HCT116 (cell line): ENCODE data around the gene TMOD1. TPM values are rescaled to one million over a fixed set of nuclear protein-coding genes. Genes with fewer than 3 reads are reported as not detected.
"Not testable (repeated sequence)": the region's sequence is repeated elsewhere in the genome, so short reads cannot be mapped to it uniquely, and the experiment has no call there.

ENCODE experiments used
- ATAC-seq: fragments of 200-7000 bp; cut with Tn5 transposase; 2 replicates; pipeline ENCODE4 v1.9.1; 2020; ENCODE audit warnings: mild to moderate bottlenecking, moderate library complexity
- BruUV-seq: library from RNA; stranded (reverse); fragments of 400-500 nt; replicated peaks from 2 replicates; lab custom pipeline; 2021; lab: Mats Ljungman, UMichigan
- CTCF ChIA-PET: fragments of 300-600 bp; sonication (Branson Sonifier 250); formaldehyde crosslinking; loops from one replicate; lab custom pipeline; 2021; ENCODE audit warnings: antibody characterized with exemption; lab: Charles Lee
- POLR2A ChIA-PET: fragments of 300-600, 350-600 bp; sonication (Branson Sonifier 250); formaldehyde crosslinking; loops from one replicate; lab custom pipeline; 2021; ENCODE audit warnings: antibody characterized with exemption; lab: Charles Lee
- RAD21 ChIA-PET, 2 experiments: fragments of 300-600 bp; sonication (Branson Sonifier 250); formaldehyde crosslinking; loops; one replicate each; lab custom pipeline; 2023; ENCODE audit warnings: low total read pairs in 2 of 2; ENCODE audit not compliant: uncharacterized antibody in 2 of 2, unreplicated experiment in 2 of 2, low non-redundant PET in 1 of 2; lab: Charles Lee
- DNase-seq: peaks from one replicate; pipeline ENCODE4 v3.0.0-alpha.2; 2010; ENCODE audit warnings: low read depth, low spot score
- H2AFZ ChIP-seq: fragments of 200-600 bp; shearing (Covaris generic), sonication (generic); 2 replicates; pipeline ENCODE4 v1.6.1; 2017; ENCODE audit warnings: low read depth, mixed run types, mixed read lengths, antibody characterized with exemption, low read length; ENCODE audit not compliant: poor library complexity, severe bottlenecking
- H3K27ac ChIP-seq: 2 replicates; pipeline ENCODE4 v1.5.1; 2012; ENCODE audit warnings: low read depth, low read length
- H3K27me3 ChIP-seq: fragments of 200-600 bp; sonication (generic); 2 replicates; pipeline ENCODE4 v1.6.1; 2016; ENCODE audit warnings: mixed run types, low read length, mixed read lengths; ENCODE audit not compliant: insufficient read depth
- H3K36me3 ChIP-seq, 2 experiments: fragments of 200-500 bp in 1 of 2; fragments of 200-600 bp in 1 of 2; sonication (Bioruptor generic) in 1 of 2; sonication (generic) in 1 of 2; 2 replicates each; pipeline versions ENCODE4 v1.5.1 to v1.6.1; 2014 to 2016; ENCODE audit warnings: low read length in 2 of 2, inconsistent platforms in 1 of 2, mixed read lengths in 1 of 2, mixed run types in 1 of 2; ENCODE audit not compliant: insufficient read depth in 2 of 2, control insufficient read depth in 1 of 2
- H3K4me1 ChIP-seq, 2 experiments: fragments of 200-600 bp in 1 of 2; sonication (generic) in 1 of 2; 2 replicates each; pipeline versions ENCODE4 v1.5.1 to v1.6.1; 2012 to 2017; ENCODE audit warnings: low read length in 2 of 2, inconsistent platforms in 1 of 2, mild to moderate bottlenecking in 1 of 2, mixed read lengths in 1 of 2, mixed run types in 1 of 2, moderate library complexity in 1 of 2; ENCODE audit not compliant: insufficient read depth in 2 of 2, control insufficient read depth in 1 of 2
- H3K4me2 ChIP-seq: fragments of 200-600 bp; sonication (generic); 2 replicates; pipeline ENCODE4 v1.6.1; 2017; ENCODE audit warnings: mixed run types, low read length, mixed read lengths
- H3K4me3 ChIP-seq, 2 experiments: fragments of 200-600 bp in 1 of 2; sonication (generic) in 1 of 2; replicated peaks in 1 of 2; 2 replicates each; pipeline ENCODE4 v1.5.1; 2011 to 2016; ENCODE audit warnings: low read length in 2 of 2, control low read depth in 1 of 2, low read depth in 1 of 2, mild to moderate bottlenecking in 1 of 2, mixed read lengths in 1 of 2, mixed run types in 1 of 2
- H3K79me2 ChIP-seq: fragments of 200-600 bp; sonication (generic); 2 replicates; pipeline ENCODE4 v1.6.1; 2017; ENCODE audit warnings: mild to moderate bottlenecking, mixed run types, low read length, moderate library complexity, mixed read lengths; ENCODE audit not compliant: insufficient read depth
- H3K9ac ChIP-seq: fragments of 200-600 bp; sonication (generic); 2 replicates; pipeline ENCODE4 v1.6.1; 2016; ENCODE audit warnings: low read length, mixed read lengths
- H3K9me2 ChIP-seq: fragments of 200-600 bp; sonication (generic), shearing (Covaris generic); 2 replicates; pipeline ENCODE4 v1.6.1; 2017; ENCODE audit warnings: mixed run types, mild to moderate bottlenecking, moderate library complexity; ENCODE audit not compliant: insufficient read depth
- H3K9me3 ChIP-seq, 2 experiments: fragments of 200-500 bp in 1 of 2; fragments of 200-600 bp in 1 of 2; sonication (Bioruptor generic) in 1 of 2; sonication (generic) in 1 of 2; 2 replicates each; pipeline ENCODE4 v1.6.1; 2014 to 2017; ENCODE audit warnings: low read length in 2 of 2, mixed read lengths in 2 of 2, inconsistent platforms in 1 of 2, low read depth in 1 of 2, mild to moderate bottlenecking in 1 of 2, mixed run types in 1 of 2, moderate library complexity in 1 of 2; ENCODE audit not compliant: control insufficient read depth in 1 of 2, insufficient read depth in 1 of 2
- H4K20me1 ChIP-seq: fragments of 200-600 bp; sonication (generic), shearing (Covaris generic); 2 replicates; pipeline ENCODE4 v1.6.1; 2017; ENCODE audit warnings: mixed run types, mild to moderate bottlenecking, moderate library complexity; ENCODE audit not compliant: insufficient read depth
- CBX3 ChIP-seq: IDR thresholded peaks from 2 replicates; pipeline ENCODE4 v1.6.1; 2012; ENCODE audit warnings: low read depth
- EGR1 ChIP-seq: IDR thresholded peaks from 2 replicates; pipeline ENCODE4 v1.6.1; 2012; ENCODE audit warnings: low read depth
- ELF1 ChIP-seq: IDR thresholded peaks from 2 replicates; pipeline ENCODE4 v1.6.1; 2012; ENCODE audit warnings: low read depth, borderline replicate concordance
- EZH2 ChIP-seq: fragments of 200-600 bp; sonication (generic); IDR thresholded peaks from 2 replicates; pipeline ENCODE4 v1.6.1; 2017; ENCODE audit warnings: antibody characterized with exemption, mixed run types
- EZH2phosphoT487 ChIP-seq: fragments of 200-600 bp; IDR thresholded peaks from 2 replicates; pipeline ENCODE4 v1.6.1; 2018; ENCODE audit warnings: antibody characterized with exemption, borderline replicate concordance
- POLR2A ChIP-seq: IDR thresholded peaks from 2 replicates; pipeline ENCODE4 v1.7.0; 2011; ENCODE audit warnings: borderline replicate concordance; ENCODE audit not compliant: insufficient read depth, insufficient read length; ENCODE audit errors: extremely low read depth
- REST ChIP-seq: IDR thresholded peaks from 2 replicates; pipeline ENCODE4 v1.6.1; 2012; ENCODE audit warnings: low read depth
- SIN3A ChIP-seq: IDR thresholded peaks from 2 replicates; pipeline ENCODE4 v1.6.1; 2012; ENCODE audit warnings: low read depth
- SP1 ChIP-seq: IDR thresholded peaks from 2 replicates; pipeline ENCODE4 v1.6.1; 2012; ENCODE audit warnings: low read depth
- SRF ChIP-seq: IDR thresholded peaks from 2 replicates; pipeline ENCODE4 v1.6.1; 2012; ENCODE audit warnings: low read depth
- TCF7L2 ChIP-seq: IDR thresholded peaks from 2 replicates; pipeline ENCODE4 v1.7.0; 2011; ENCODE audit warnings: borderline replicate concordance, inconsistent platforms; ENCODE audit not compliant: insufficient read depth, insufficient read length; ENCODE audit errors: extremely low read depth
- ZFX ChIP-seq: fragments of 450-650 bp; IDR thresholded peaks from 2 replicates; pipeline ENCODE4 v1.6.1; 2017
- intact Hi-C: fragments of 100-400 bp; cut with micrococcal nuclease; formaldehyde crosslinking; loops from 2 replicates; pipeline ENCODE4 v1.10.0; 2022
- total RNA-seq: library from RNA; stranded (reverse); gene quantifications from one replicate; pipeline ENCODE4 v1.2.1, GENCODE V29; 2021; ENCODE audit not compliant: unreplicated experiment
- TF ChIP-seq, protein P1 (sequence below): IDR thresholded peaks from 2 replicates; pipeline ENCODE4 v1.6.1; 2012
- TF ChIP-seq, protein P2 (sequence below), 3 experiments: fragments of 200-600 bp in 1 of 3; sonication (generic) in 1 of 3; IDR thresholded peaks in 2 of 3; conservative IDR thresholded peaks in 1 of 3; 2 replicates each; pipeline ENCODE4 v1.5.1; 2012 to 2017; ENCODE audit warnings: low read depth in 2 of 3, low read length in 2 of 3, antibody characterized with exemption in 1 of 3, borderline replicate concordance in 1 of 3, control low read depth in 1 of 3, mild to moderate bottlenecking in 1 of 3, mixed read lengths in 1 of 3, mixed run types in 1 of 3, moderate library complexity in 1 of 3; ENCODE audit not compliant: insufficient read depth in 1 of 3

Gene TMOD1
- total RNA-seq, 1 experiment from 2014 or later = 4.4 TPM

DNA sequence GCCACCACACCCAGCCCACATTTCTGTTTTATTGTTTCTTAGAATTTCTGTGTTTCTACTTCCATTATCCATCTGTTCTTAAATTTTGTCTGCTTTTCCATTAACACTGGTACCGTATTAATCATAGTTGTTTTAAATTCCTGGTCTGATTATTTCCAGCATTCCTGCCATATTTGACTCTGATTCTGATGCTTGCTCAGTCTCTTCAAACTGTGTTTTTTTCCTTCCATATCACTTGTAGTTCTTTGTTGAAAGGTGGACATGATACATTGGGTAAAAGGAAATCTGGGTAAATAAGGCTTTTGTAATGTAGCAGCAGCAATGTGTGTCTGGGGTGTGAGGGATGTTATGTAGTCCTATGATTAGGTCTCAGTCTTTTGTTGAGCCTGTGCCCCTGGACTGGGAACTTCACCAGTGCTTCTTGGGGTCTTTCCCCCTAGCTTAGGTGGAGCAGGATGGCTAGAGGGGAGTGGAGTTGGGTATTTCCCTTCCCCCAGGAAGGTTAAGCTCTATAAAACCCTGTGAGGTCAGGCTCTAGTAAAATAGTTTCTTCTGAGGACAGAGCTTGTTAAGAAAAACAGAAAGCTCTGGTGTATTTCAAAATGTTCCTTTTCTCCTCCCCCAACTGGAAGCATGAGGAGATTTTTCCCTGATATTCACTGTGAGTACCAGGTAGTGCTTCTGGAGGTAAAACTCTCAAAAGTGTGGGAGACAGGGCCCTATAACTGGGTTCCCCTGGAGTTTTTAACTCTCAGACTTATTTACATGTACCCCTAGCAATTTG lies 10.1 kb upstream of the TMOD1 start:
- Histone ChIP-seq H2AFZ (no peak overlapping the region), H3K9me3 (no peaks in the 10 kb centered on the region), H3K9ac (no peak overlapping the region), H3K27me3 (no peaks in the 10 kb centered on the region), H3K4me3 (no peak overlapping the region), H3K4me2 (no peak overlapping the region), H3K9me2 (no peaks in the 10 kb centered on the region), H3K27ac (no peak overlapping the region), H3K4me1 (no peaks in the 10 kb centered on the region), H3K36me3 (no peaks in the 10 kb centered on the region), H3K79me2 (no peaks in the 10 kb centered on the region), H4K20me1 (no peaks in the 10 kb centered on the region)
- intact Hi-C loops = no loop called here
- no TSS peak for BruUV-seq
- RAD21 ChIA-PET = no interaction called here
- no peak for TF ChIP-seq TCF7L2
- TF ChIP-seq, protein P1, sequence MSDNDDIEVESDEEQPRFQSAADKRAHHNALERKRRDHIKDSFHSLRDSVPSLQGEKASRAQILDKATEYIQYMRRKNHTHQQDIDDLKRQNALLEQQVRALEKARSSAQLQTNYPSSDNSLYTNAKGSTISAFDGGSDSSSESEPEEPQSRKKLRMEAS = no peak
- TF ChIP-seq, protein P2, sequence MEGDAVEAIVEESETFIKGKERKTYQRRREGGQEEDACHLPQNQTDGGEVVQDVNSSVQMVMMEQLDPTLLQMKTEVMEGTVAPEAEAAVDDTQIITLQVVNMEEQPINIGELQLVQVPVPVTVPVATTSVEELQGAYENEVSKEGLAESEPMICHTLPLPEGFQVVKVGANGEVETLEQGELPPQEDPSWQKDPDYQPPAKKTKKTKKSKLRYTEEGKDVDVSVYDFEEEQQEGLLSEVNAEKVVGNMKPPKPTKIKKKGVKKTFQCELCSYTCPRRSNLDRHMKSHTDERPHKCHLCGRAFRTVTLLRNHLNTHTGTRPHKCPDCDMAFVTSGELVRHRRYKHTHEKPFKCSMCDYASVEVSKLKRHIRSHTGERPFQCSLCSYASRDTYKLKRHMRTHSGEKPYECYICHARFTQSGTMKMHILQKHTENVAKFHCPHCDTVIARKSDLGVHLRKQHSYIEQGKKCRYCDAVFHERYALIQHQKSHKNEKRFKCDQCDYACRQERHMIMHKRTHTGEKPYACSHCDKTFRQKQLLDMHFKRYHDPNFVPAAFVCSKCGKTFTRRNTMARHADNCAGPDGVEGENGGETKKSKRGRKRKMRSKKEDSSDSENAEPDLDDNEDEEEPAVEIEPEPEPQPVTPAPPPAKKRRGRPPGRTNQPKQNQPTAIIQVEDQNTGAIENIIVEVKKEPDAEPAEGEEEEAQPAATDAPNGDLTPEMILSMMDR (IDR thresholded peaks at IDR 0.05 in 2 of 3, conservative IDR thresholded peaks at IDR 0.05 in 1 of 3; ENCODE audit: borderline replicate concordance in 1 of 3, insufficient read depth in 1 of 3, low read depth in 2 of 3, low read length in 2 of 3) = no peak
- TF ChIP-seq ELF1 = no peak
- no peak for TF ChIP-seq REST
- no peak for TF ChIP-seq EGR1
- no peak for TF ChIP-seq SIN3A
- TF ChIP-seq EZH2phosphoT487 = no peak
- no peak for TF ChIP-seq EZH2
- TF ChIP-seq SRF = no peak
- no peak for TF ChIP-seq POLR2A
- no peak for TF ChIP-seq SP1
- TF ChIP-seq ZFX = no peak
- no peak for TF ChIP-seq CBX3
- POLR2A ChIA-PET = no interaction called here
- no peak for ATAC-seq
- CTCF ChIA-PET = no interaction called here
- no peak for DNase-seq

GRCh38 chr9:97497558-97498375 lies 3.7 kb upstream of the TMOD1 start:
- H3K4me3 ChIP-seq, H3K9me3 ChIP-seq, H3K36me3 ChIP-seq, CTCF ChIA-PET, BruUV-seq, H3K9me2 ChIP-seq, H2AFZ ChIP-seq, RAD21 ChIA-PET, DNase-seq, ATAC-seq, H3K27ac ChIP-seq, H3K4me2 ChIP-seq, H3K27me3 ChIP-seq, H3K79me2 ChIP-seq, H4K20me1 ChIP-seq, POLR2A ChIA-PET, H3K9ac ChIP-seq, intact Hi-C loops: not testable (repeated sequence)
- H3K4me1 ChIP-seq = peaks cover 0 to 16% of the 10 kb centered on the region in 2 experiments; a peak in 1 of 4 replicates
